SK-N-SH (cell line): ENCODE results near the gene FAM222A. TPM values are rescaled to one million over a fixed set of nuclear protein-coding genes. Genes with fewer than 3 reads are reported as not detected.

Experiments used
- CTCF ChIA-PET: fragments of 300-600, 350-600 bp; formaldehyde crosslinking; extraction: SDS; loops from one replicate; lab custom pipeline; 2021; lab: Yijun Ruan, JAX
- POLR2A ChIA-PET: fragments of 350-600 bp; sonication (Branson Sonifier 250); formaldehyde crosslinking; extraction: SDS; loops from one replicate; lab custom pipeline; 2020; ENCODE audit warnings: antibody characterized with exemption, inconsistent platforms; lab: Yijun Ruan, JAX
- DNase-seq: peaks from one replicate; pipeline ENCODE4 v3.0.0; 2012
- H2AFZ ChIP-seq: fragments of 200-600 bp; sonication (generic); 2 replicates; pipeline ENCODE4 v1.8.1; 2016; ENCODE audit warnings: antibody characterized with exemption, mild to moderate bottlenecking, low read depth
- H3F3A ChIP-seq: fragments of 200-600 bp; sonication (generic); replicated peaks from 2 replicates; pipeline ENCODE3; 2016; ENCODE audit warnings: antibody characterized with exemption, mild to moderate bottlenecking; ENCODE audit not compliant: insufficient read depth
- H3K27ac ChIP-seq, 2 experiments: fragments of 200-500 bp in 1 of 2; fragments of 200-600 bp in 1 of 2; sonication (Bioruptor generic) in 1 of 2; sonication (generic), shearing (Covaris generic) in 1 of 2; 2 replicates each; pipeline versions ENCODE4 v1.5.1 to v1.6.1; 2014 to 2016; ENCODE audit warnings: low read depth in 2 of 2, inconsistent platforms in 1 of 2, low read length in 1 of 2, mild to moderate bottlenecking in 1 of 2, mixed read lengths in 1 of 2
- H3K27me3 ChIP-seq: fragments of 200-600 bp; sonication (generic), shearing (Covaris generic); 2 replicates; pipeline ENCODE4 v1.6.1; 2016; ENCODE audit warnings: mixed run types; ENCODE audit not compliant: insufficient read depth
- H3K36me3 ChIP-seq, 2 experiments: fragments of 200-500 bp in 1 of 2; fragments of 200-600 bp in 1 of 2; sonication (Bioruptor generic) in 1 of 2; sonication (generic) in 1 of 2; replicated peaks in 1 of 2; 2 replicates each; pipeline versions ENCODE3 to v1.5.1; 2014 to 2016; ENCODE audit warnings: low read length in 1 of 2, mild to moderate bottlenecking in 1 of 2; ENCODE audit not compliant: insufficient read depth in 2 of 2, control insufficient read depth in 1 of 2
- H3K4me1 ChIP-seq, 2 experiments: fragments of 200-500 bp in 1 of 2; fragments of 200-600 bp in 1 of 2; sonication (Bioruptor generic) in 1 of 2; sonication (generic), shearing (Covaris generic) in 1 of 2; 2 replicates each; pipeline versions ENCODE4 v1.5.1 to v1.6.1; 2014 to 2016; ENCODE audit warnings: low read depth in 1 of 2, low read length in 1 of 2, mixed run types in 1 of 2; ENCODE audit not compliant: insufficient read depth in 2 of 2, control insufficient read depth in 1 of 2
- H3K4me2 ChIP-seq: fragments of 200-600 bp; sonication (generic), shearing (Covaris generic); 2 replicates; pipeline ENCODE4 v1.6.1; 2017; ENCODE audit warnings: mixed run types
- H3K4me3 ChIP-seq, 2 experiments: fragments of 200-500 bp in 1 of 2; fragments of 200-600 bp in 1 of 2; sonication (Bioruptor generic) in 1 of 2; sonication (generic), shearing (Covaris generic) in 1 of 2; 2 replicates each; pipeline versions ENCODE4 v1.5.1 to v1.8.1; 2014 to 2016; ENCODE audit warnings: low read depth in 2 of 2, inconsistent platforms in 1 of 2, low read length in 1 of 2, mild to moderate bottlenecking in 1 of 2, mixed read lengths in 1 of 2, moderate library complexity in 1 of 2
- H3K79me2 ChIP-seq: fragments of 200-600 bp; sonication (generic); 2 replicates; pipeline ENCODE4 v1.8.1; 2017; ENCODE audit warnings: mild to moderate bottlenecking; ENCODE audit not compliant: insufficient read depth
- H3K9ac ChIP-seq: fragments of 200-600 bp; sonication (generic); 2 replicates; pipeline ENCODE4 v1.6.1; 2017; ENCODE audit warnings: mixed run types
- H3K9me2 ChIP-seq: fragments of 200-600 bp; sonication (generic); 2 replicates; pipeline ENCODE4 v1.6.1; 2017; ENCODE audit warnings: mixed run types
- H3K9me3 ChIP-seq: fragments of 200-600 bp; sonication (generic); 2 replicates; pipeline ENCODE4 v1.6.1; 2017; ENCODE audit warnings: mixed run types, mild to moderate bottlenecking, moderate library complexity
- H4K20me1 ChIP-seq: fragments of 200-600 bp; sonication (generic); 2 replicates; pipeline ENCODE4 v1.6.1; 2017; ENCODE audit warnings: mild to moderate bottlenecking, mixed run types; ENCODE audit not compliant: insufficient read depth
- CHD2 ChIP-seq: fragments of 150-350 bp; IDR thresholded peaks from 2 replicates; pipeline ENCODE4 v1.6.1; 2018; ENCODE audit warnings: low read length; ENCODE audit not compliant: partially characterized antibody
- ELF1 ChIP-seq: IDR thresholded peaks from 2 replicates; pipeline ENCODE4 v1.4.0; 2012
- EP300 ChIP-seq, 2 experiments: IDR thresholded peaks; 2 replicates each; pipeline versions ENCODE4 v1.4.0 to v1.6.1; 2012; ENCODE audit warnings: borderline replicate concordance in 1 of 2, low read depth in 1 of 2, low read length in 1 of 2
- EZH2phosphoT487 ChIP-seq: fragments of 200-600 bp; sonication (generic); IDR thresholded peaks from 2 replicates; pipeline ENCODE4 v1.6.1; 2017; ENCODE audit warnings: low read depth, mixed run types, mild to moderate bottlenecking, antibody characterized with exemption, moderate library complexity, borderline replicate concordance
- FOSL2 ChIP-seq: IDR thresholded peaks from 2 replicates; pipeline ENCODE4 v1.4.0; 2012; ENCODE audit warnings: low read depth, mild to moderate bottlenecking, moderate library complexity, borderline replicate concordance
- FOXJ3 ChIP-seq: sonication (generic); formaldehyde crosslinking; IDR thresholded peaks from 2 replicates; pipeline ENCODE4 v1.5.1; 2020; ENCODE audit warnings: mild to moderate bottlenecking, missing genetic modification reagents
- GABPA ChIP-seq: IDR thresholded peaks from 2 replicates; pipeline ENCODE4 v1.4.0; 2012; ENCODE audit warnings: low read depth, mild to moderate bottlenecking
- GATA2 ChIP-seq: sonication (generic); formaldehyde crosslinking; IDR thresholded peaks from 2 replicates; pipeline ENCODE4 v1.5.0; 2020; ENCODE audit warnings: mild to moderate bottlenecking, missing genetic modification reagents
- JUND ChIP-seq: IDR thresholded peaks from 2 replicates; pipeline ENCODE4 v1.4.0; 2012
- MXI1 ChIP-seq: IDR thresholded peaks from 2 replicates; pipeline ENCODE4 v1.6.1; 2012; ENCODE audit warnings: mild to moderate bottlenecking, low read depth, low read length, improper control_type of control experiment
- NFIC ChIP-seq: IDR thresholded peaks from 2 replicates; pipeline ENCODE4 v1.4.0; 2012; ENCODE audit warnings: borderline replicate concordance
- NRF1 ChIP-seq: IDR thresholded peaks from 2 replicates; pipeline ENCODE4 v1.6.1; 2012; ENCODE audit warnings: low read depth, mild to moderate bottlenecking, low read length
- POLR2AphosphoS5 ChIP-seq: IDR thresholded peaks from 2 replicates; pipeline ENCODE4 v1.6.1; 2012; ENCODE audit warnings: low read depth, low read length
- RAD21 ChIP-seq: IDR thresholded peaks from 2 replicates; pipeline ENCODE4 v1.6.1; 2012; ENCODE audit warnings: mild to moderate bottlenecking, low read length
- RCOR1 ChIP-seq: fragments of 150-350 bp; IDR thresholded peaks from 2 replicates; pipeline ENCODE4 v1.6.1; 2017; ENCODE audit warnings: antibody characterized with exemption, low read length
- RFX5 ChIP-seq: IDR thresholded peaks from 2 replicates; pipeline ENCODE4 v1.6.1; 2012; ENCODE audit warnings: mild to moderate bottlenecking, improper control_type of control experiment, low read length
- RXRA ChIP-seq: IDR thresholded peaks from 2 replicates; pipeline ENCODE4 v1.4.0; 2012; ENCODE audit warnings: low read depth, mild to moderate bottlenecking, borderline replicate concordance
- SMC3 ChIP-seq: IDR thresholded peaks from 2 replicates; pipeline ENCODE4 v1.6.1; 2012; ENCODE audit warnings: low read depth, low read length, improper control_type of control experiment
- TEAD4 ChIP-seq: IDR thresholded peaks from 2 replicates; pipeline ENCODE4 v1.4.0; 2012; ENCODE audit warnings: mild to moderate bottlenecking, borderline replicate concordance; ENCODE audit not compliant: insufficient read depth
- USF1 ChIP-seq: IDR thresholded peaks from 2 replicates; pipeline ENCODE4 v1.4.0; 2012; ENCODE audit warnings: low read depth, borderline replicate concordance
- YY1 ChIP-seq: IDR thresholded peaks from 2 replicates; pipeline ENCODE4 v1.4.0; 2012; ENCODE audit warnings: low read depth, mild to moderate bottlenecking
- WGBS: methylation state at CpG from one replicate; pipeline ENCODE4 v1.1.6; 2017; ENCODE audit warnings: low lambda C conversion rate; 5-methylcytosine and 5-hydroxymethylcytosine counted together
- polyA plus RNA-seq, 3 experiments: library from polyadenylated mRNA; depleted of rRNA; stranded (reverse); fragments of >200 nt; gene quantifications; 2 replicates each; pipeline ENCODE4 v1.2.3, GENCODE V29; 2012
- TF ChIP-seq, protein P1 (sequence below): fragments of 150-350 bp; IDR thresholded peaks from 2 replicates; pipeline ENCODE4 v1.6.1; 2017; ENCODE audit warnings: antibody characterized with exemption, low read length, low read depth, borderline replicate concordance
- TF ChIP-seq, protein P2 (sequence below): IDR thresholded peaks from 2 replicates; pipeline ENCODE4 v1.4.0; 2012; ENCODE audit warnings: low read depth, borderline replicate concordance

FAM222A gene
- polyA plus RNA-seq, 1 of the 3 experiments (the other 2 are of a cell fraction): 1.6 TPM

GRCh38 chr12:109701064-109701463 is 12.6 kb upstream of the FAM222A start:
- Histone ChIP-seq H3K4me2 (no peak overlapping the region), H3K27me3 (no peaks in the 10 kb centered on the region), H3K79me2 (no peaks in the 10 kb centered on the region), H2AFZ (no peak overlapping the region; the same call in 1 of the 2 replicates), H3K4me1 (peaks cover 0 to 33% of the 10 kb centered on the region in 2 experiments; a peak in 2 of 4 replicates), H3K27ac (peak overlapping the region in 1 of 2 experiments; percentile 86; a peak in 2 of 4 replicates), H3K4me3 (no peak overlapping the region), H3F3A (no peaks in the 10 kb centered on the region), H3K9me2 (no peaks in the 10 kb centered on the region), H3K9ac (no peak overlapping the region), H3K36me3 (no peaks in the 10 kb centered on the region), H4K20me1 (no peaks in the 10 kb centered on the region), H3K9me3 (no peaks in the 10 kb centered on the region)
- DNase-seq: peak; percentile 78
- TF ChIP-seq YY1 (no peak), TEAD4 (no peak), EP300 (IDR thresholded peaks at IDR 0.05; ENCODE audit: borderline replicate concordance in 1 of 2, low read depth in 1 of 2, low read length in 1 of 2) (peak in 1 of 2 experiments; percentile 70; a peak in 2 of 4 replicates), MXI1 (peak; percentile 39; the same call in 1 of the 2 replicates), RAD21 (peak; percentile 2; the same call in 1 of the 2 replicates), GATA2 (CRISPR knock-in tag) (peak; percentile 64; the same call in 1 of the 2 replicates), NFIC (no peak), ELF1 (no peak), FOXJ3 (CRISPR knock-in tag) (no peak), CHD2 (peak; percentile 84), JUND (no peak), RFX5 (no peak), EZH2phosphoT487 (no peak), USF1 (no peak), RCOR1 (0 out of 2 replicates have a peak, but pooled peaks have one; percentile 28), GABPA (no peak), FOSL2 (no peak), NRF1 (no peak), POLR2AphosphoS5 (no peak), RXRA (no peak), SMC3 (no peak; the same call in 1 of the 2 replicates)
- TF ChIP-seq, protein P1, sequence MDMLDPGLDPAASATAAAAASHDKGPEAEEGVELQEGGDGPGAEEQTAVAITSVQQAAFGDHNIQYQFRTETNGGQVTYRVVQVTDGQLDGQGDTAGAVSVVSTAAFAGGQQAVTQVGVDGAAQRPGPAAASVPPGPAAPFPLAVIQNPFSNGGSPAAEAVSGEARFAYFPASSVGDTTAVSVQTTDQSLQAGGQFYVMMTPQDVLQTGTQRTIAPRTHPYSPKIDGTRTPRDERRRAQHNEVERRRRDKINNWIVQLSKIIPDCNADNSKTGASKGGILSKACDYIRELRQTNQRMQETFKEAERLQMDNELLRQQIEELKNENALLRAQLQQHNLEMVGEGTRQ: no peak
- TF ChIP-seq, protein P2, sequence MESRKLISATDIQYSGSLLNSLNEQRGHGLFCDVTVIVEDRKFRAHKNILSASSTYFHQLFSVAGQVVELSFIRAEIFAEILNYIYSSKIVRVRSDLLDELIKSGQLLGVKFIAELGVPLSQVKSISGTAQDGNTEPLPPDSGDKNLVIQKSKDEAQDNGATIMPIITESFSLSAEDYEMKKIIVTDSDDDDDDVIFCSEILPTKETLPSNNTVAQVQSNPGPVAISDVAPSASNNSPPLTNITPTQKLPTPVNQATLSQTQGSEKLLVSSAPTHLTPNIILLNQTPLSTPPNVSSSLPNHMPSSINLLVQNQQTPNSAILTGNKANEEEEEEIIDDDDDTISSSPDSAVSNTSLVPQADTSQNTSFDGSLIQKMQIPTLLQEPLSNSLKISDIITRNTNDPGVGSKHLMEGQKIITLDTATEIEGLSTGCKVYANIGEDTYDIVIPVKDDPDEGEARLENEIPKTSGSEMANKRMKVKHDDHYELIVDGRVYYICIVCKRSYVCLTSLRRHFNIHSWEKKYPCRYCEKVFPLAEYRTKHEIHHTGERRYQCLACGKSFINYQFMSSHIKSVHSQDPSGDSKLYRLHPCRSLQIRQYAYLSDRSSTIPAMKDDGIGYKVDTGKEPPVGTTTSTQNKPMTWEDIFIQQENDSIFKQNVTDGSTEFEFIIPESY: no peak
- ChIA-PET POLR2A (interaction anchor here (1.1 to 1.7 kb wide), 3 partner anchors 13 to 47 kb away, joined by 4 to 7 read pairs (median 4); no protein-coding TSS in a partner anchor), CTCF (interaction anchor here (0.7 to 2.8 kb wide), 7 partner anchors 10 to 104 kb away, joined by 3 to 12 read pairs (median 4); no protein-coding TSS in a partner anchor)
- 29% methylated on average over 6 of the region's 6 CpGs for WGBS
